HepG2 (cell line): ENCODE measurements around the gene PSORS1C2. TPM values are rescaled to one million over a fixed set of nuclear protein-coding genes. Genes with fewer than 3 reads are reported as not detected.
A peak's percentile ranks its signal among the peaks of the same experiment; 100 is the strongest.

Source experiments
- CENPT ChIP-seq: sonication (generic); formaldehyde crosslinking; IDR thresholded peaks from 2 replicates; pipeline ENCODE4 v1.8.0; 2022; ENCODE audit warnings: low read depth, mild to moderate bottlenecking, moderate library complexity, missing genetic modification reagents
- KDM3A ChIP-seq: IDR thresholded peaks from 2 replicates; pipeline ENCODE4 v1.6.1; 2018; ENCODE audit warnings: low read depth, missing compliant biosample characterization
- RBM22 ChIP-seq: fragments of 200-400 bp; formaldehyde crosslinking; optimal IDR thresholded peaks from 2 replicates; pipeline ENCODE3; 2017; ENCODE audit warnings: mild to moderate bottlenecking, low read length, moderate library complexity
- SALL2 ChIP-seq: sonication (generic); formaldehyde crosslinking; IDR thresholded peaks from 2 replicates; pipeline ENCODE4 v1.8.1; 2023; ENCODE audit warnings: mild to moderate bottlenecking, missing genetic modification reagents, inconsistent platforms
- SIN3B ChIP-seq: fragments of 150-350 bp; IDR thresholded peaks from 2 replicates; pipeline ENCODE4 v1.6.1; 2014; ENCODE audit warnings: low read length
- SP140L ChIP-seq: sonication (generic); formaldehyde crosslinking; IDR thresholded peaks from 2 replicates; pipeline ENCODE4 v1.4.0; 2020; ENCODE audit warnings: missing genetic modification reagents, borderline replicate concordance
- SP2 ChIP-seq: sonication (generic); formaldehyde crosslinking; IDR thresholded peaks from 2 replicates; pipeline ENCODE4 v1.5.1; 2020; ENCODE audit warnings: mild to moderate bottlenecking, missing genetic modification reagents
- SRSF4 ChIP-seq: fragments of 200-400 bp; formaldehyde crosslinking; IDR thresholded peaks from one replicate; pipeline ENCODE4 v1.6.1; 2018; ENCODE audit warnings: mild to moderate bottlenecking, low read depth, low read length, moderate library complexity; ENCODE audit not compliant: poor library complexity, severe bottlenecking
- SRY ChIP-seq: sonication (generic); formaldehyde crosslinking; IDR thresholded peaks from 2 replicates; pipeline ENCODE4 v1.8.0; 2022; ENCODE audit warnings: mild to moderate bottlenecking, missing genetic modification reagents
- TBX3 ChIP-seq: fragments of 450-650 bp; IDR thresholded peaks from 2 replicates; pipeline ENCODE4 v1.6.1; 2017; ENCODE audit warnings: antibody characterized with exemption, mild to moderate bottlenecking, inconsistent platforms, borderline replicate concordance
- ZKSCAN8 ChIP-seq: IDR thresholded peaks from 2 replicates; pipeline ENCODE4 v1.6.1; 2016; ENCODE audit warnings: borderline replicate concordance, missing genetic modification reagents, missing compliant biosample characterization
- ZNF30 ChIP-seq: sonication (generic); formaldehyde crosslinking; IDR thresholded peaks from 2 replicates; pipeline ENCODE4 v1.5.0; 2020; ENCODE audit warnings: mild to moderate bottlenecking, missing genetic modification reagents
- ZNF382 ChIP-seq: sonication (generic); formaldehyde crosslinking; IDR thresholded peaks from 2 replicates; pipeline ENCODE4 v1.5.0; 2020; ENCODE audit warnings: missing genetic modification reagents, mild to moderate bottlenecking, borderline replicate concordance
- ZNF597 ChIP-seq: sonication (generic); formaldehyde crosslinking; IDR thresholded peaks from 2 replicates; pipeline ENCODE4 v1.5.0; 2020; ENCODE audit warnings: missing genetic modification reagents
- ZNF609 ChIP-seq: sonication (generic); formaldehyde crosslinking; IDR thresholded peaks from 2 replicates; pipeline ENCODE4 v1.4.0; 2020; ENCODE audit warnings: mild to moderate bottlenecking, missing genetic modification reagents, borderline replicate concordance
- ZNF691 ChIP-seq: sonication (generic); formaldehyde crosslinking; IDR thresholded peaks from 2 replicates; pipeline ENCODE4 v1.4.0; 2020; ENCODE audit warnings: missing genetic modification reagents, low read depth, mild to moderate bottlenecking, borderline replicate concordance
- polyA plus RNA-seq, 8 experiments: library from polyadenylated mRNA; depleted of rRNA in 3 of 8; stranded (reverse) in 7 of 8; unstranded in 1 of 8; fragments of >200 nt; fragmentation: Illumina TruSeq in 4 of 8; extraction: Trizol in 4 of 8; gene quantifications; 2 replicates each; pipeline versions ENCODE4 v1.2.1 to v1.2.3, GENCODE V29; 2011 to 2016; ENCODE audit warnings: low read depth in 4 of 8, missing spikeins in 1 of 8, mixed read lengths in 1 of 8; ENCODE audit not compliant: insufficient read depth in 1 of 8
- total RNA-seq, 5 experiments: library from RNA; depleted of rRNA; stranded (reverse); fragments of >200 nt; fragmentation: Illumina TruSeq; extraction: Trizol; gene quantifications; 2 replicates each; pipeline ENCODE4 v1.2.3, GENCODE V29; 2016; ENCODE audit warnings: low read depth in 1 of 5
- TF ChIP-seq, protein P1 (sequence below): sonication (generic); formaldehyde crosslinking; IDR thresholded peaks from 2 replicates; pipeline ENCODE4 v1.5.0; 2020; ENCODE audit warnings: missing genetic modification reagents
- TF ChIP-seq, protein P2 (sequence below): sonication (generic); formaldehyde crosslinking; IDR thresholded peaks from 2 replicates; pipeline ENCODE4 v1.8.1; 2023; ENCODE audit warnings: mild to moderate bottlenecking, missing genetic modification reagents, borderline replicate concordance
- TF ChIP-seq, protein P3 (sequence below): sonication (generic); formaldehyde crosslinking; IDR thresholded peaks from 2 replicates; pipeline ENCODE4 v1.4.0; 2020; ENCODE audit warnings: missing genetic modification reagents

Gene PSORS1C2
- total and polyA plus RNA-seq, 2 of the 13 experiments (the other 11 are each of a cell fraction or from before 2014, with no cell fraction given) = not detected

- TF ChIP-seq ZNF609 (CRISPR knock-in tag) (peak; percentile 61; the same call in 1 of the 2 replicates), SIN3B (no peak), KDM3A (CRISPR knock-in tag) (no peak; the same call in 1 of the 2 replicates), SP2 (CRISPR knock-in tag) (0 out of 2 replicates have a peak, but pooled peaks have one; percentile 13), SRY (peak; percentile 71; the same call in 1 of the 2 replicates), SALL2 (CRISPR knock-in tag) (no peak), SRSF4 (no peak), ZNF30 (CRISPR knock-in tag) (no peak), ZNF382 (CRISPR knock-in tag) (no peak), CENPT (no peak), ZNF691 (CRISPR knock-in tag) (peak; percentile 91; the same call in 1 of the 2 replicates), ZKSCAN8 (CRISPR knock-in tag) (0 out of 2 replicates have a peak, but pooled peaks have one; percentile 24), ZNF597 (CRISPR knock-in tag) (no peak), SP140L (CRISPR knock-in tag) (no peak), RBM22 (no peak), TBX3 (peak; percentile 23; the same call in 1 of the 2 replicates)
- TF ChIP-seq, protein P1, sequence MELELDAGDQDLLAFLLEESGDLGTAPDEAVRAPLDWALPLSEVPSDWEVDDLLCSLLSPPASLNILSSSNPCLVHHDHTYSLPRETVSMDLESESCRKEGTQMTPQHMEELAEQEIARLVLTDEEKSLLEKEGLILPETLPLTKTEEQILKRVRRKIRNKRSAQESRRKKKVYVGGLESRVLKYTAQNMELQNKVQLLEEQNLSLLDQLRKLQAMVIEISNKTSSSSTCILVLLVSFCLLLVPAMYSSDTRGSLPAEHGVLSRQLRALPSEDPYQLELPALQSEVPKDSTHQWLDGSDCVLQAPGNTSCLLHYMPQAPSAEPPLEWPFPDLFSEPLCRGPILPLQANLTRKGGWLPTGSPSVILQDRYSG (CRISPR knock-in tag) = no peak
- TF ChIP-seq, protein P2, sequence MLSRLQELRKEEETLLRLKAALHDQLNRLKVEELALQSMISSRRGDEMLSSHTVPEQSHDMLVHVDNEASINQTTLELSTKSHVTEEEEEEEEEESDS (CRISPR knock-in tag) = 0 out of 2 replicates have a peak, but pooled peaks have one; percentile 63
- TF ChIP-seq, protein P3, sequence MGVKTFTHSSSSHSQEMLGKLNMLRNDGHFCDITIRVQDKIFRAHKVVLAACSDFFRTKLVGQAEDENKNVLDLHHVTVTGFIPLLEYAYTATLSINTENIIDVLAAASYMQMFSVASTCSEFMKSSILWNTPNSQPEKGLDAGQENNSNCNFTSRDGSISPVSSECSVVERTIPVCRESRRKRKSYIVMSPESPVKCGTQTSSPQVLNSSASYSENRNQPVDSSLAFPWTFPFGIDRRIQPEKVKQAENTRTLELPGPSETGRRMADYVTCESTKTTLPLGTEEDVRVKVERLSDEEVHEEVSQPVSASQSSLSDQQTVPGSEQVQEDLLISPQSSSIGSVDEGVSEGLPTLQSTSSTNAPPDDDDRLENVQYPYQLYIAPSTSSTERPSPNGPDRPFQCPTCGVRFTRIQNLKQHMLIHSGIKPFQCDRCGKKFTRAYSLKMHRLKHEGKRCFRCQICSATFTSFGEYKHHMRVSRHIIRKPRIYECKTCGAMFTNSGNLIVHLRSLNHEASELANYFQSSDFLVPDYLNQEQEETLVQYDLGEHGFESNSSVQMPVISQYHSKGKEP (CRISPR knock-in tag) = no peak
Measured at GRCh38 chr6:31186052-31186734, 47.3 kb upstream of the PSORS1C2 start (continued).
